ENCODE measurements around the gene NOX5.

DNA sequence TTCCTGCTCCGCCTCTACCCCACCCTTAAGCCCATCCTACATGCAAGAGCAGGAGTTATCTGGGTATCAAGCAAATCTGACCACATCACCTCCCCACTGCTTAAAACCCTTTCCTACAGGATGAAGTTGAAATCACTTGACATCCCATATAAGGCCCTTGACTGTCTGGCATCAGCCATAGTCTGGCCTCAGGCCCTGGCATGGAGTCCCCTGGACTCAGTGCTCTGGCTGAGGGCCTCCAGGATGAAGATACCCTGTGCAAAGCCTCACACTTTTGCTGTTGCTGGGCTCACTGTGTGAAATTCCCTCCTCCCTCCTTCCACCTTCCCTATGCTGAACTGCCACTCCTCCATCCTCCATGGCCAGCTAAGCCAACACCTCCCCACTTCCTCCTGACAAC lies 80.8 kb downstream of the NOX5 start:
- TF ChIP-seq CTCF (IDR thresholded peaks at IDR 0.05) (no peak), POLR2A (IDR thresholded peaks at IDR 0.05) (no peak)
